HG02610 (cell line): Measurements from ENCODE around the gene PCSK5.

Source experiments
- ATAC-seq: cut with Tn5 transposase; IDR thresholded peaks from one replicate; pipeline ENCODE4 v1.9.1; 2021; ENCODE audit warnings: mild to moderate bottlenecking, moderate library complexity; ENCODE audit not compliant: unreplicated experiment

The PCSK5 gene

GRCh38 chr9:76176171-76176570 lies 285.7 kb downstream of the PCSK5 start:
- no peak for ATAC-seq

- no peak for ATAC-seq
Observed at GRCh38 chr9:76177931-76178330, 287.5 kb downstream of the PCSK5 start.

GRCh38 chr9:76180541-76180940 lies 290.1 kb downstream of the PCSK5 start:
- ATAC-seq, result no peak

- peak; percentile 49 for ATAC-seq
Observed at GRCh38 chr9:76181020-76181641, 290.7 kb downstream of the PCSK5 start.

GRCh38 chr9:76181781-76182180 lies 291.3 kb downstream of the PCSK5 start:
- ATAC-seq, result no peak

GRCh38 chr9:76185432-76185831 lies 295.0 kb downstream of the PCSK5 start:
- ATAC-seq, result no peak

GRCh38 chr9:76188286-76188685 lies 297.8 kb downstream of the PCSK5 start:
- ATAC-seq, result no peak

GRCh38 chr9:76188905-76189304 lies 298.4 kb downstream of the PCSK5 start:
- no peak for ATAC-seq

GRCh38 chr9:76191493-76191892 lies 301.0 kb downstream of the PCSK5 start:
- no peak for ATAC-seq

GRCh38 chr9:76192013-76192412 lies 301.5 kb downstream of the PCSK5 start:
- ATAC-seq, result no peak

GRCh38 chr9:76194896-76195295 lies 304.4 kb downstream of the PCSK5 start:
- no peak for ATAC-seq

GRCh38 chr9:76198336-76198735 lies 307.9 kb downstream of the PCSK5 start:
- ATAC-seq, result no peak

GRCh38 chr9:76200315-76200714 lies 309.8 kb downstream of the PCSK5 start:
- ATAC-seq, result no peak

- ATAC-seq, result no peak
Observed at GRCh38 chr9:76200745-76201144, 310.3 kb downstream of the PCSK5 start.

- no peak for ATAC-seq
Observed at GRCh38 chr9:76203373-76203772, 312.9 kb downstream of the PCSK5 start.

- ATAC-seq, result no peak
Observed at GRCh38 chr9:76206821-76207220, 316.3 kb downstream of the PCSK5 start.

GRCh38 chr9:76213751-76214150 lies 323.3 kb downstream of the PCSK5 start:
- no peak for ATAC-seq

GRCh38 chr9:76215066-76215465 lies 324.6 kb downstream of the PCSK5 start:
- no peak for ATAC-seq

GRCh38 chr9:76216161-76216649 lies 325.7 kb downstream of the PCSK5 start:
- no peak for ATAC-seq

- ATAC-seq, result no peak
Observed at GRCh38 chr9:76218117-76218885, 327.8 kb downstream of the PCSK5 start.

- ATAC-seq, result no peak
Observed at GRCh38 chr9:76218886-76219445, 328.5 kb downstream of the PCSK5 start.

- no peak for ATAC-seq
Observed at GRCh38 chr9:76219560-76220151, 329.2 kb downstream of the PCSK5 start.
